HG03039 (cell line): ENCODE results near the gene FAM120AOS.

ENCODE experiments used
- ATAC-seq: cut with Tn5 transposase; IDR thresholded peaks from one replicate; pipeline ENCODE4 v1.9.1; 2021; ENCODE audit warnings: mild to moderate bottlenecking, moderate library complexity; ENCODE audit not compliant: unreplicated experiment

Gene FAM120AOS

GRCh38 chr9:93453047-93453914 lies at the start of gene FAM120AOS:
Gene FAM120AOS, minus strand, starts transcription at chr9:93453581. Its CDS starts 872 bp downstream, at chr9:93452709.
- peak; percentile 62 for ATAC-seq

- ATAC-seq, result no peak
Observed at GRCh38 chr9:93501406-93501805, 48.0 kb upstream of the FAM120AOS start.

GRCh38 chr9:93500571-93501298 lies 47.4 kb upstream of the FAM120AOS start:
- ATAC-seq, result no peak

- no peak for ATAC-seq
Observed at GRCh38 chr9:93496285-93496684, 42.9 kb upstream of the FAM120AOS start.

- no peak for ATAC-seq
Observed at GRCh38 chr9:93493949-93494348, 40.6 kb upstream of the FAM120AOS start.

- no peak for ATAC-seq
Observed at GRCh38 chr9:93492327-93492726, 38.9 kb upstream of the FAM120AOS start.

- no peak for ATAC-seq
Observed at GRCh38 chr9:93491593-93492232, 38.3 kb upstream of the FAM120AOS start.

- ATAC-seq, result no peak
Observed at GRCh38 chr9:93488244-93488643, 34.9 kb upstream of the FAM120AOS start.

- no peak for ATAC-seq
Observed at GRCh38 chr9:93486268-93486667, 32.9 kb upstream of the FAM120AOS start.

- no peak for ATAC-seq
Observed at GRCh38 chr9:93483497-93483896, 30.1 kb upstream of the FAM120AOS start.

GRCh38 chr9:93480728-93481324 lies 27.4 kb upstream of the FAM120AOS start:
- no peak for ATAC-seq

GRCh38 chr9:93480262-93480661 lies 26.9 kb upstream of the FAM120AOS start:
- no peak for ATAC-seq

GRCh38 chr9:93479726-93480125 lies 26.3 kb upstream of the FAM120AOS start:
- ATAC-seq, result no peak

GRCh38 chr9:93477397-93477796 lies 24.0 kb upstream of the FAM120AOS start:
- no peak for ATAC-seq

GRCh38 chr9:93476924-93477323 lies 23.5 kb upstream of the FAM120AOS start:
- ATAC-seq, result no peak

- no peak for ATAC-seq
Observed at GRCh38 chr9:93475856-93476255, 22.5 kb upstream of the FAM120AOS start.

- no peak for ATAC-seq
Observed at GRCh38 chr9:93475108-93475507, 21.7 kb upstream of the FAM120AOS start.

- ATAC-seq, result no peak
Observed at GRCh38 chr9:93473411-93473810, 20.0 kb upstream of the FAM120AOS start.

- no peak for ATAC-seq
Observed at GRCh38 chr9:93471124-93471523, 17.7 kb upstream of the FAM120AOS start.

GRCh38 chr9:93470391-93470790 lies 17.0 kb upstream of the FAM120AOS start:
- no peak for ATAC-seq

- no peak for ATAC-seq
Observed at GRCh38 chr9:93468763-93469456, 15.5 kb upstream of the FAM120AOS start.
